GM21619 (cell line): ENCODE data around the gene RBFOX2.

Source experiments
- ATAC-seq: cut with Tn5 transposase; IDR thresholded peaks from one replicate; pipeline ENCODE4 v1.9.1; 2021; ENCODE audit not compliant: unreplicated experiment

Gene RBFOX2

DNA sequence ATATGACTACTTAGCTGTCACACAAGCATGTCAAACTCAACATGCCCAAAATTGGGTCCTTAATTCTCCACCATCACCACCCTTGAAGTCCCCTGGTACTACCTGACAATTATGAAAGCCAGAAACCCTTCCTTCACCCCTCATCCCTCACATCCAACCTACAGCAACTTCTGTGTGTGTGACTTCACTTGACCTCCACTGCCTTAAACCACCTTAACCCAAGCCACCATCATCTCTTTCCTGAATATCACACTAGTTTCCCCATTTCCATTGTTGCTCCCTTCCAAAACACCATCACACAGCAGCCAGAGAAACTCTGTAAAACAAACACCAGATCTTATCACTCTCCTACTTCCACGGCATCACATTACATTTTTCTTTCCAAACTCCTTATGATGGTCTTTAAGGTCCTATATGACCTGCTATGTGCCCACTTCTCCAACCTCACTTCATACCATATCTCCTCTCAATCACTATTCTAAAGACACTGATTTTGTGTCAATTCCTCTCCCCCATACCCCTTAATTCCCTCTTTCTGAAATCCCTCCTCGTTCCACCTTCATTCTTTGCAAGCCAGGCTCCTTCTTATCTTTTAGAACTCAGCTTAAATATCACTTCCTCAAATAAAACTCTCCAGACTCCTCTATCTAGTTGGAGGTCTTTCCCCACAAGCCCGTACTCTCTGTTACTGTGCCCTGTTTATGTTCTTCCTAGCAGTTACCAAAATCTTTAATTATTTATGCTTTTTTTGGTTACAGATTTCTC, 124.9 kb downstream of the RBFOX2 start:
- ATAC-seq, result no peak

DNA sequence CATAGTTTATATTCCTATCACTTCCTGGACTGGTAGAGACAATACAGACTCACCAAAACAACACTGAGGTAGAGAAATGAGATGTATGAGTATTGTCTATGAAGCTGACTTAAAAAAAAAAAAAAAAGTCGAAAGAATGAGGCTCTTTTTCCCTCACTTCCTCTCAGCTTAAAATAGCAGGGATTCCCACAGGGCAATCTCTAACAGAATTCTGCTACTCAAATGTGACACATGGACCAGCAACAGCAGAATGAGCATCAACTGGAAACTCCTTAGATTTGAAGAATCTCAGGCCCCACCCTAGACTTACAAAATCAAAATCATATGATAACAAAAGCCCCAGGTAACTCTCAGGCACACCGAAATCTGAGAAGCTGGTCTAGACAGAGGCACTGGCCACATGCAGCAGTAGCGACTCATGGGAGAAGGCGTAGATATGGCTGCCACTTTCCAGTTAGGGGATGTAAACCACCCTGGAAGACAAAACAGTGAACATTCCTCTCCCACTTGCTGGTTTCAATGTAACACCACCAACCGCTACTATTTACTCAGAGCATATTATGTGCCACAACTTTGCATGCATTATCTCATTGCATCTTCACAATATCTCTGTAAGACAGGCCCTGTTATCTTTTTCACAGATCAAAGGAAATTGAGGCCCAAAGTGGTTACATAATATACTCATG, 128.0 kb downstream of the RBFOX2 start:
- ATAC-seq, result no peak

- ATAC-seq, result no peak
Measured at GRCh38 chr22:35899736-35900135, 128.9 kb downstream of the RBFOX2 start.

DNA sequence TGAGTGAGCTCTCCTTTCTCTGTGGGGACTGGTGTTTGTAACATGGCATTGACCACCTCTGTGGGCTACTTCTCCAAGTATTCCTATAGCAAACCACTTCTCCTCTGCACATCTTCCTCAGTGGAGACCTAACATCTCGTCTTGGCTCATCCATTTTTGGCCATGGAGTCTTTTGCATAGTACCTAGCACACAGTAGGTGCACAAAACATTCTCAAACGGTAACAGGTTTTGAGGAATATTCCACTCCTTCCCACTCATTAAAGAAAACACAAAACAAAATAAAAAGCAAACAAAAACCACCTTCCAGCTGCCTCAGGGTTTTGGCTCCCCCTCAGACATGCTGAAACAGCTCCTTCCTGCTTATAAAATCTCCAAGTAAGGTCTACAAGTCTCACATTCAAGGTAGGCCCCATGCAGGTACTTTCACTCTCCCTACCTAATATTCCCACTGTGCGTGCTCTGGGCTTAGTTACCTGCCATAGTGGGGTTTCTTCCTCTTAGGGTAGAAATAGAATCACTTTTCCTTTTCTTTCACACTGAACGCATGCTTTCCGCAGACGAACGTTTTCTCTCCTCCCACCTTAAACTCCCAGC, 132.4 kb downstream of the RBFOX2 start:
- ATAC-seq, result no peak

DNA sequence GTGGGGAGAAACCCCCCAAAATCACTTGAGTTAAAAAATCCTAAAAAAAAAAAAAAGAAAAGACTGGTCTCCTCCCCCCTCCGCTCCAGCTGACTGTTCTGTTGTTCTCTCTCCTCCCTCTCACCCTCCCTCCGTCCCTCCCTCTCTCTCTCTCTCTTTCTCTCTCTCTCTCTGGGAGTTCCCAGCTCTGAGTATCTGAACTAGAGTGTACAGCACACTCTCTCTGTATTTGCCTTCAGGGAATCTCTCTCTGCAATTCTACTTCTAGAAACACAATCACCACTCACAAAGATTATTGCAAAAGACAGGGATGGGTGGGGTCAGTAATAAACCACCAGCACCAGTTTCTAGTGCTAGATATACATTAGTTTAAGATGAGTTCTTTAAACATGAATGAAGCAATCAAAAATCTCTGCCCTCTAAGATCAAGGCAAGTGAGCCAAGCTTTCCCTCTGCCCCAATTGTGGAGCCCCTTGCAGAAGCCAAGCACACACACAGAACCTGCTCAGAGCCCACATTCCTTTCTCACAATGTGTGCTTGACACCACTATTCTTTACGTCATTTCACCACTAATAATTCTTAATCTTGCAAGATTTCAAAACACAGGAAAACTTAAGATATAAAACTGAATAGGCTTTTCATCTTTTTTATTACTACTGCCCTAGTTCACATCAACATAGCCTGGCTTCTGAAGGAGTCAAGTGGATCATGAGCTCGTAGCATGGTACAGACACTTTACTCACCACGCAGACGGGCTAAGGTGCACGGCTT, 133.5 kb downstream of the RBFOX2 start:
- ATAC-seq, result no peak

DNA sequence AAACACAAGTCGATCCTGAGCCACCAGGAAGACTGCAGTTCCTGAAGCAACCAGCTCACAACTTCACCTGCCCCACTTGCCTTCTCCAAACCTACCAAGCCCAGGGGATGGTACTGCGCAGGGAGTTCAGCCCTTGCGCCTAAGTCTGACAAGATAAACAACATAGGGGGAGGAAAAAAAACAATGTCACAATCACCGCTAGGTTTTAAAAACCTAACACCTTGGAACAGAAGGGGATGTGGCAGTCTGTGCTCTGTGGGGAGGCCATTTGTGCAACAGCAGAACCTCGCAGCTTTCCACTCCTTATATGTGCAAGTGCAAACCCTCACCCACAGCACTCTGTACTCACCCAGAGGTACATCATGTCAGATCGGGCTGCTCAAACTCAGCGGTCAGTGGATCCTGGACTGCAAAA, 134.2 kb downstream of the RBFOX2 start:
- no peak for ATAC-seq

- no peak for ATAC-seq
Measured at GRCh38 chr22:35893698-35894097, 134.9 kb downstream of the RBFOX2 start.

DNA sequence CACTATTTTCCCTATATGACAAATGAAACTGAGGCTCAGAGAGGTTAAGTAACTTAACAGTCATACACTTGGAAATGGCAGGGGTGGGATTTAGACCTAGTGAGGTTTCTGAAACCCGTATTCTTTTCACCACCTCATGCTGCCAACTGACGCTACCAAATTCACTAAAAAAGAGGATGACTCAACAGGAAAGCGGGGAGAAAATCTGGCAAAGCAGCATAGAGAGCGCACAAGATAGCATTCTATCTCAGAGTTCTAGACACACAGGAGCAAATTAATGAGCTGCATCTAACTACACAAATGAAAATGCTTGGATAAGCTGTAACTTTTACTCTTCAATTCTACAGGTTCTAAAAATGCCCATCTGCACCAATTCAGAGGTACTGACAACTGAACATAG, 136.4 kb downstream of the RBFOX2 start:
- no peak for ATAC-seq

GRCh38 chr22:35891442-35891841, 137.2 kb downstream of the RBFOX2 start:
- no peak for ATAC-seq

DNA sequence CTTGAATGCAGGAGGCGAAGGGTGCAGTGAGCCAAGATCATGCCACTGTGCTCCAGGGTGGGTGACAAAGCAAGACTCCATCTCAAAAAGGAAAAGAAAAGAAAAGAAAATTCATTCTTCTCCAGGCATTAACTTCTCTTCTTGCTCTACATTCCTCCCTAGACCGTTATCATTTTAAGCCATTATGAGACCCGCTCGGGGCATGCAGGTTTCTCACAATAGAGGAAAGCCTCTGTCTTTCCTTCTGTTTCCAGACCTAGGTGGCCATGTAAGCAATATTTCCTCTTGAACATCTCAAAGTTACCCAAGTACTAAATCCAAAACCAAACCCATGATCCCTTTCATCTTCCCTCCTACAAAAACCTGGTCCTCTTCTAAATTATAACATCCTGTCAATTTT, 139.6 kb downstream of the RBFOX2 start:
- no peak for ATAC-seq

DNA sequence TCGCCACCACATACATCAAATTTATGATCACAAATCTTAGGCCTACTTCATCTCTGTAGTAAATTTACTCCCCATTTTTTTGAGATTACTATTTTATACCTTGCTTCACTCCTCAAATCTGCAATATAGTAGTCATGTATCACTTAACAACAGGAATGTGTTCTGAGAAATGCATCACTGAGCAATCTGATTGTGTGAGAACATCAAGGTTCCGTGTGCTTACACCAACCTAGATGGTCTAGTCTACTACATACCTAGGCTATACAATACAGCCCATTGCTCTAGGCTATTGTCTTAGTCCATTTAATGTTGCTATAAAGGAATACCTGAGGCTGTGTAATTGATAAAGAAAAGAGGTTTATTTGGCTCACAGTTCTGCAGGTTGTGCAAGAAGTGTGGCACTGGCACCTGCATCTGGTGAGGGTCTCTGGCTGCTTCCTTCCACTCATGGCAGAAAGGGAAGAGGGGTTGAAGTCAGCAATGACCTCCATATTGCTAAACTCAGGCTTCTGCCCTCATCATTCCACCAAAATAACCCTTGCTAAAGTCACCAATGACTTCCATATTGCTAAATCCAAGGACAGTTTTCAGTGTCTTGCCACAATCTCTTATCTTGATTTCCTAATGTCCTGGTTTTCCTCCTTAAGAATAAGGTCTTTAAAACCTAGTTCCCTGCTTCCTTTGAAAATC, 140.3 kb downstream of the RBFOX2 start:
- ATAC-seq, result no peak

DNA sequence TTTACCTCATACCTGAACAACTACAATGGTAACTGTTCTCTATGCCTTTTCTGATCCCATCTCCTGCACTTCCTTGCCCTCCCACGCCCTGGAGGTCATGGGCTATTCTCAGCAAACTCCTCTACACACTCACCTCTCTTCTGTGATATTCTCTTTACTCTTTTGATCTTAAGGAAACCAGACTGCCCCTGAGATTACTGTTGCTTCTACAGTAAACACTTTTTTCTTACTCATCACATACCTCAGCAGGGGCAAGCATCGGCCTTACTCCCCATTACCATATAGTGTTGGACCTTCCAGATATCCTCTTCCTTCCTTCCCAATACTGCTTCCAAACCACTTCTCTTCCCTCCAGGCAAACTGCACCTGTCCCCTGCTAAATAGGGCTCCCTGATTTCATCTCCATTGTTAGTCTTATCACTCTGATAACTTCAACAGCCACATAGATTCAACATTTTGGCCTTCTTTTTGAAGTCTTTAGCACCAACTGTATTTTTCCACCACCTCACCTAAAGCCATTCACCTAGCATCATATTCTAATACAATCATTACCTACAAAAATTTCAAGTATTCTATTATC, 141.2 kb downstream of the RBFOX2 start:
- ATAC-seq, result no peak

DNA sequence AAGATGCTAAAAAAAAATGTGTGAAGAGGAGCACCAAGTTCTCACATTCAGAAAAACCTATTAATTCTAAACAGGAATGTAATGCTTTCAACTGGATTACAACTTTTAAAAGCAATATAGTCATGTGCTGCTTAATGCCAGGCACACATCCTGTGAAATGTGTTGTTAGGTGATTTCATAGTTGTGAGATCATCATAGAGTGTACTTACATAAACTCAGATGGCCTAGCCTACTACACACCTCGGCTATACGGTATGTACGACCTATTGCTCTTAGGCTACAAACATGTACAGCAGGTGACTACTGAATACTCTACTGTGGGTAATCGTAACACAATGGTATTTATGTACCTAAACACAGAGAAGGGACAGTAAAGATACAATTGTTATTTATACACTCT, 142.3 kb downstream of the RBFOX2 start:
- ATAC-seq, result no peak

DNA sequence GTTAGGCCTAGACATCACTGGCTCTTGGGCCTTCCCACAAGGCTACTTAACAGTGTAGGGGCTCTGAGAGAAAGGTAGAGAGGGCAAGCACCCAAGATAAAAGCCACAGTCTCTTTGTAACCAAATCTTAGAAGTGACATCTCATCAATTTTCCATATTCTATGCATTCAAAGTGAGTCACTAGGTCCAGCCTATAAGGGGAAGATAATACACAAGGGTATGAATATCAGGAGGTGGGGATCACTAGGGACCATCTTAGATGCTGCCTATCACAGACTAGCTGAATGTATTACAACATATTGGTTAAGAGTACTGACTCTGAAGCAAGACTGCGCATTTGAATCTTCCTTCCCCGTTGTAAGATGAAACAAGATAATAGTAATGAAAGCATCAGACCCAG, 144.1 kb downstream of the RBFOX2 start:
- ATAC-seq, result no peak

GRCh38 chr22:35883031-35883620, 145.5 kb downstream of the RBFOX2 start:
- ATAC-seq, result no peak

GRCh38 chr22:35882211-35883030, 146.2 kb downstream of the RBFOX2 start:
- no peak for ATAC-seq

DNA sequence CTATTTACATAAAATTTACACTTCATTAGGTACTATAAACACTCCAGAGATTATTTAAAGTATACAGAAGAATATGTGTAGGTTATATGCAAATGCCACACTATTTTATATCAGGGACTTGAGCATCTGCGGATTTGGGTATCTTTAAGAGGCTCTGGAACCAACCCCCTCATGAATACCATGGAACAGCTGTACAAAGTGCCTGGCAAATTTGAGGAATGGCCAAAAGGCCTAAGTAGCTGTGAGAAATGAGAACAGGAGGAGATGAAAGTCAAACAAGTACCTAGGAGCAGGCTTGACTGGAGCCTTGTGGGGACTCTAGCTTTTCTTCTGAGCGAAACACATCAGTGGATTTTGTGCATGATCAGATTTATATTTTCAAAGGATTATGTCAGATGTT, 149.3 kb downstream of the RBFOX2 start:
- ATAC-seq, result no peak

GRCh38 chr22:35873426-35873825, 155.2 kb downstream of the RBFOX2 start:
- no peak for ATAC-seq

- no peak for ATAC-seq
Measured at GRCh38 chr22:35872451-35872850, 156.2 kb downstream of the RBFOX2 start.
